GM10266 (cell line): Measurements from ENCODE around the gene MEIS1.

Experiments
- DNase-seq: peaks from one replicate; pipeline ENCODE4 v3.0.0; 2012; ENCODE audit errors: extremely low spot score
- CTCF ChIP-seq: IDR thresholded peaks from 2 replicates; pipeline ENCODE4 v1.5.1; 2012; ENCODE audit warnings: mild to moderate bottlenecking, low read depth; ENCODE audit not compliant: control insufficient read depth, insufficient read depth; ENCODE audit errors: missing control alignments

The MEIS1 gene

GRCh38 chr2:66408905-66409304 is 26.0 kb upstream of the MEIS1 start:
- DNase-seq: no peak
- no peak for TF ChIP-seq CTCF

- TF ChIP-seq CTCF: no peak
- DNase-seq: no peak
Measured at GRCh38 chr2:66412874-66413273, 22.1 kb upstream of the MEIS1 start.

- no peak for DNase-seq
- no peak for TF ChIP-seq CTCF
Measured at GRCh38 chr2:66414896-66415295, 20.0 kb upstream of the MEIS1 start.

GRCh38 chr2:66418381-66418780 is 16.5 kb upstream of the MEIS1 start:
- TF ChIP-seq CTCF: no peak
- DNase-seq: no peak

GRCh38 chr2:66421612-66422011 is 13.3 kb upstream of the MEIS1 start:
- DNase-seq: no peak
- TF ChIP-seq CTCF: no peak

- no peak for DNase-seq
- TF ChIP-seq CTCF: no peak
Measured at GRCh38 chr2:66423391-66424124, 11.4 kb upstream of the MEIS1 start.

- no peak for TF ChIP-seq CTCF
- no peak for DNase-seq
Measured at GRCh38 chr2:66426244-66427111, 8.4 kb upstream of the MEIS1 start.
